ENCODE data around the gene ACOD1. TPM values are rescaled to one million over a fixed set of nuclear protein-coding genes. Genes with fewer than 3 reads are reported as not detected.

The ACOD1 gene
- total RNA-seq, 1 experiment from 2014 or later, result not detected

DNA sequence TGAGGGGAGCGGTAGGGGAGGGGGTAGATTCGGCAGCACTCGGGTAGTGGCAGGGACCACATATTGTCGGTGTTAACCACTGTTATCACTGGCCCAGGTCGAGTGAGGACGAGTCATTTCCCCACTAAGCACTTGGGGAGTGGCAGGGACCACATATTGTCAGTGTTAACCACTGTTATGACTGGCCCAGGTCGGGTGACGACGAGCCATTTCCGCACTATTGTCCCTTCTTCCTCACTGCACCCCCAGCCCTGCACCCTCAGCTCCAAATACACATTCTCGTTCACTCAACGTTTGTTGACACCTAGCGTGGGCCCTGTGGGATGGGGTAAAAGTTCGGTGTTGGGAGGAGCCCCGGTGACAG, 43.1 kb downstream of the ACOD1 start:
- H3K4me1 Mint-ChIP-seq, result peaks cover 20% of the 10 kb centered on the region in 2 experiments
- WGBS (ENCODE audit: extremely low coverage, insufficient read length, low lambda C conversion rate), result no CpG with 5 or more reads among the region's 15 CpGs

More for the DNA sequence above, 43.1 kb downstream of the ACOD1 start:
- Histone ChIP-seq H4K20me1 (ENCODE audit: control insufficient read depth, insufficient read depth, insufficient read length) (no peaks in the 10 kb centered on the region), H2AK5ac (ENCODE audit: insufficient read length, low read length) (no peak overlapping the region), H3K4me1 (ENCODE audit: insufficient read depth, low read length) (no peaks in the 10 kb centered on the region; the same call in 1 of the 2 replicates), H4K8ac (replicated peaks; ENCODE audit: insufficient read length, low read depth, low read length) (no peak overlapping the region), H3K56ac (ENCODE audit: insufficient read length, low read depth, low read length) (no peak overlapping the region), H3T11ph (ENCODE audit: low read length) (no peak overlapping the region), H3K23me2 (ENCODE audit: insufficient read length, low read depth, low read length, poor library complexity, severe bottlenecking) (peaks cover 8% of the 10 kb centered on the region), H2AFZ (ENCODE audit: low read length) (no peak overlapping the region), H3K18ac (ENCODE audit: insufficient read length, low read depth, low read length) (peak overlapping the region; percentile 27), H2BK20ac (ENCODE audit: low read depth, low read length, poor library complexity, severe bottlenecking) (no peak overlapping the region), H2BK120ac (ENCODE audit: low read depth, low read length, poor library complexity, severe bottlenecking) (no peak overlapping the region), H3K27ac (ENCODE audit: insufficient read length, low read depth, low read length) (no peak overlapping the region), H4K5ac (ENCODE audit: insufficient read length, low read depth, low read length) (no peak overlapping the region), H3K4me2 (ENCODE audit: insufficient read depth, insufficient read length, low read length) (peak overlapping the region; percentile 53), H3K27me3 (ENCODE audit: insufficient read depth, low read length) (no peaks in the 10 kb centered on the region), H2BK5ac (ENCODE audit: insufficient read length, low read length) (no peak overlapping the region), H2BK12ac (ENCODE audit: insufficient read length, low read depth, low read length) (no peak overlapping the region), H3K9ac (ENCODE audit: extremely low read depth, insufficient read length, low read length) (peak overlapping the region; percentile 44), H2BK15ac (ENCODE audit: low read depth, low read length) (no peak overlapping the region), H3K79me1 (ENCODE audit: insufficient read depth, low read depth, low read length, poor library complexity, severe bottlenecking) (no peaks in the 10 kb centered on the region), H4K91ac (ENCODE audit: insufficient read length, low read depth, low read length) (no peak overlapping the region), H3K14ac (ENCODE audit: insufficient read depth, low read length) (peak overlapping the region; percentile 48), H3K79me2 (ENCODE audit: insufficient read depth, low read length) (no peaks in the 10 kb centered on the region; the same call in 1 of the 2 replicates), H3K4ac (ENCODE audit: low read depth, low read length) (no peak overlapping the region), H3K9me3 (ENCODE audit: control insufficient read depth, low read depth, low read length) (no peaks in the 10 kb centered on the region), H3K23ac (ENCODE audit: insufficient read length, low read depth, low read length) (no peak overlapping the region)
- TF ChIP-seq, protein P1, sequence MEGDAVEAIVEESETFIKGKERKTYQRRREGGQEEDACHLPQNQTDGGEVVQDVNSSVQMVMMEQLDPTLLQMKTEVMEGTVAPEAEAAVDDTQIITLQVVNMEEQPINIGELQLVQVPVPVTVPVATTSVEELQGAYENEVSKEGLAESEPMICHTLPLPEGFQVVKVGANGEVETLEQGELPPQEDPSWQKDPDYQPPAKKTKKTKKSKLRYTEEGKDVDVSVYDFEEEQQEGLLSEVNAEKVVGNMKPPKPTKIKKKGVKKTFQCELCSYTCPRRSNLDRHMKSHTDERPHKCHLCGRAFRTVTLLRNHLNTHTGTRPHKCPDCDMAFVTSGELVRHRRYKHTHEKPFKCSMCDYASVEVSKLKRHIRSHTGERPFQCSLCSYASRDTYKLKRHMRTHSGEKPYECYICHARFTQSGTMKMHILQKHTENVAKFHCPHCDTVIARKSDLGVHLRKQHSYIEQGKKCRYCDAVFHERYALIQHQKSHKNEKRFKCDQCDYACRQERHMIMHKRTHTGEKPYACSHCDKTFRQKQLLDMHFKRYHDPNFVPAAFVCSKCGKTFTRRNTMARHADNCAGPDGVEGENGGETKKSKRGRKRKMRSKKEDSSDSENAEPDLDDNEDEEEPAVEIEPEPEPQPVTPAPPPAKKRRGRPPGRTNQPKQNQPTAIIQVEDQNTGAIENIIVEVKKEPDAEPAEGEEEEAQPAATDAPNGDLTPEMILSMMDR (conservative IDR thresholded peaks at IDR 0.05), result no peak
- no peak for DNase-seq
- Mint-ChIP-seq H3K27me3 (ENCODE audit: low read depth) (peaks cover 18% of the 10 kb centered on the region), H3K36me3 (ENCODE audit: insufficient read depth in 1 of 3, low read depth in 3 of 3) (peaks cover 0 to 3% (median 3%) of the 10 kb centered on the region in 3 experiments; a peak in 4 of 7 replicates), H3K4me3 (peak overlapping the region; percentile 95 to 99), H3K9me3 (no peaks in the 10 kb centered on the region; a peak in 1 of 5 replicates), H3K27ac (peak overlapping the region in 1 of 3 experiments; percentile 93; a peak in 1 of 7 replicates)

Data from H9 (cell line).